SK-N-SH treated with all-trans-retinoic acid at 6 μM for 48 hours (cell line): ENCODE results near the gene NEGR1.

ENCODE experiments used
- ATAC-seq: fragments of 200-7000 bp; cut with Tn5 transposase; 3 replicates; pipeline ENCODE4 v1.9.1; 2020; ENCODE audit warnings: mild to moderate bottlenecking, moderate library complexity
- BACH2 ChIP-seq: fragments of 250-450 bp; sonication (Bioruptor Pico); IDR thresholded peaks from 2 replicates; pipeline ENCODE4 v1.9.0; 2021; ENCODE audit warnings: mild to moderate bottlenecking, borderline replicate concordance
- CSDC2 ChIP-seq: fragments of 250-450 bp; sonication (Bioruptor Pico); IDR thresholded peaks from 2 replicates; pipeline ENCODE4 v1.5.0; 2020; ENCODE audit warnings: mild to moderate bottlenecking, moderate library complexity
- OSR1 ChIP-seq: fragments of 250-450 bp; sonication (Bioruptor Pico); IDR thresholded peaks from 2 replicates; pipeline ENCODE4 v1.8.0; 2022; ENCODE audit warnings: moderate library complexity, mild to moderate bottlenecking, inconsistent platforms
- PATZ1 ChIP-seq: fragments of 250-450 bp; sonication (Bioruptor Pico); IDR thresholded peaks from 2 replicates; pipeline ENCODE4 v1.8.0; 2020; ENCODE audit warnings: mild to moderate bottlenecking, moderate library complexity, borderline replicate concordance
- RARB ChIP-seq: fragments of 250-450 bp; sonication (Bioruptor Pico); IDR thresholded peaks from 2 replicates; pipeline ENCODE4 v1.8.0; 2021; ENCODE audit warnings: mild to moderate bottlenecking, moderate library complexity
- SNAI2 ChIP-seq: fragments of 250-450 bp; sonication (Bioruptor Pico); IDR thresholded peaks from 2 replicates; pipeline ENCODE4 v1.5.0; 2020; ENCODE audit warnings: mild to moderate bottlenecking, moderate library complexity
- TOX ChIP-seq: fragments of 250-450 bp; sonication (Bioruptor Pico); IDR thresholded peaks from 2 replicates; pipeline ENCODE4 v1.8.0; 2021; ENCODE audit warnings: mild to moderate bottlenecking, moderate library complexity, borderline replicate concordance
- TSHZ2 ChIP-seq: fragments of 250-450 bp; sonication (Bioruptor Pico); IDR thresholded peaks from 2 replicates; pipeline ENCODE4 v1.5.0; 2020; ENCODE audit warnings: mild to moderate bottlenecking, moderate library complexity
- ZNF565 ChIP-seq: fragments of 450-650 bp; formaldehyde crosslinking; conservative IDR thresholded peaks from 2 replicates; pipeline ENCODE4 v1.5.0; 2020; ENCODE audit warnings: low read depth, mild to moderate bottlenecking, moderate library complexity
- TF ChIP-seq, protein P1 (sequence below): fragments of 250-450 bp; sonication (Bioruptor Pico); IDR thresholded peaks from 2 replicates; pipeline ENCODE4 v1.5.1; 2021; ENCODE audit warnings: mild to moderate bottlenecking, moderate library complexity

Gene NEGR1

DNA sequence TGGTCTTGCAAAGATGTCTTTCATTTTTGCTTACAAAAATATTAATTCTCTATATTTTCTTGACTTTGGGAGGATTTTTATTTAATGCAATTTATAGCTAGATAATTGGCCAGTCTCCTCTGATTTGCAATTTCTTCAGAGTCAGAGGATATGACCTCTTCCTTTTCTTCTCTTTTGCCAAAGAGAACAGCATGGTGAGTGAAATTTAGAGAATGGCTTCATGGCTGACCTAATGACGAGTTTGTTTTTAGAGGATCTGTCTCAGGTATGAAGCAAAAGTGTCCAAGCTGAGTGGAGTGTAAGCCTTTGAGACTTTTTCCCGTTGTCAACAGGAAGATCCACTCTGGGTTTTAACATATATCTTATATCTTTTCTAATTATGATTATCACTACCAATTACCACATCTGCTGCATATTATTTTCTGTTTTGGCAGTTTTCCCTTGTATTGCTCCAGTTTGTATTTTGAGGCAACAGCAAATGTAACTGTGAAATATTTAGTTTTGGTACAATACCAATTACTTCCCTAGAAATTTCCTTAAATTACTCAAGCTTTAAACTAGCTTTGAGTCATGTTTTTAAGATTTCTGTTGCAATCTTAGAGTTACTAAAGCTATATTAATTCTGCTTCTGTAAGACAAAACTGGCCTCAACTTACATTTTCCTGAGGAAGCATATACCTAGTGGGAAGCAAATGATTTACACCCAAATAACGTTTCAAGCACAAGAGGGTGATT lies 868.7 kb downstream of the NEGR1 start:
- TF ChIP-seq RARB (CRISPR knock-in tag) (no peak), TOX (CRISPR knock-in tag) (no peak), CSDC2 (no peak), PATZ1 (CRISPR knock-in tag) (no peak)
- ATAC-seq = no peak

GRCh38 chr1:71400050-71400449 lies 882.3 kb downstream of the NEGR1 start:
- ATAC-seq = no peak
- TF ChIP-seq TSHZ2 (CRISPR knock-in tag) (no peak), BACH2 (CRISPR knock-in tag) (no peak)

- no peak for TF ChIP-seq SNAI2 (CRISPR knock-in tag)
- no peak for ATAC-seq
These were observed 882.7 kb downstream of the NEGR1 start for GRCh38 chr1:71399594-71399993.

GRCh38 chr1:71393301-71393700 lies 889.0 kb downstream of the NEGR1 start:
- no peak for ATAC-seq

More at GRCh38 chr1:71393301-71393700, 889.0 kb downstream of the NEGR1 start:
- TF ChIP-seq PATZ1 (CRISPR knock-in tag) (no peak), ZNF565 (CRISPR knock-in tag) (no peak), CSDC2 (no peak), OSR1 (CRISPR knock-in tag) (no peak), TOX (CRISPR knock-in tag) (no peak), TSHZ2 (CRISPR knock-in tag) (no peak)
- TF ChIP-seq, protein P1, sequence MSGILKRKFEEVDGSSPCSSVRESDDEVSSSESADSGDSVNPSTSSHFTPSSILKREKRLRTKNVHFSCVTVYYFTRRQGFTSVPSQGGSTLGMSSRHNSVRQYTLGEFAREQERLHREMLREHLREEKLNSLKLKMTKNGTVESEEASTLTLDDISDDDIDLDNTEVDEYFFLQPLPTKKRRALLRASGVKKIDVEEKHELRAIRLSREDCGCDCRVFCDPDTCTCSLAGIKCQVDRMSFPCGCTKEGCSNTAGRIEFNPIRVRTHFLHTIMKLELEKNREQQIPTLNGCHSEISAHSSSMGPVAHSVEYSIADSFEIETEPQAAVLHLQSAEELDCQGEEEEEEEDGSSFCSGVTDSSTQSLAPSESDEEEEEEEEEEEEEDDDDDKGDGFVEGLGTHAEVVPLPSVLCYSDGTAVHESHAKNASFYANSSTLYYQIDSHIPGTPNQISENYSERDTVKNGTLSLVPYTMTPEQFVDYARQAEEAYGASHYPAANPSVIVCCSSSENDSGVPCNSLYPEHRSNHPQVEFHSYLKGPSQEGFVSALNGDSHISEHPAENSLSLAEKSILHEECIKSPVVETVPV (CRISPR knock-in tag) = no peak
